Neural cell (in vitro differentiated cells): ENCODE measurements around the gene LPCAT3. TPM values are rescaled to one million over a fixed set of nuclear protein-coding genes. Genes with fewer than 3 reads are reported as not detected.

ENCODE experiments used
- H2AFZ ChIP-seq: fragments of 200-600, 300-800 bp; sonication (generic), shearing (Covaris generic); 2 replicates; pipeline ENCODE4 v1.6.0; 2014; ENCODE audit warnings: low read depth, mild to moderate bottlenecking, antibody characterized with exemption, low read length, moderate library complexity
- H3F3A ChIP-seq: fragments of 200-600 bp; shearing (Covaris generic); 2 replicates; pipeline ENCODE4 v1.6.1; 2016; ENCODE audit warnings: mild to moderate bottlenecking, moderate library complexity, mixed read lengths, antibody characterized with exemption, low read length; ENCODE audit not compliant: insufficient read depth, poor library complexity, severe bottlenecking
- H3K27ac ChIP-seq: fragments of 200-600, 300-800 bp; sonication (generic), shearing (Covaris generic); 2 replicates; pipeline ENCODE4 v1.5.1; 2014; ENCODE audit warnings: mild to moderate bottlenecking, low read length, moderate library complexity
- H3K27me3 ChIP-seq: fragments of 300-800, 200-600 bp; sonication (generic), shearing (Covaris generic); 2 replicates; pipeline ENCODE4 v1.6.0; 2014; ENCODE audit warnings: mild to moderate bottlenecking, low read depth, low read length, moderate library complexity; ENCODE audit not compliant: insufficient read depth
- H3K36me3 ChIP-seq: fragments of 300-800, 200-600 bp; sonication (generic), shearing (Covaris generic); 2 replicates; pipeline ENCODE4 v1.5.1; 2014; ENCODE audit warnings: mild to moderate bottlenecking, antibody characterized with exemption, low read length, moderate library complexity; ENCODE audit not compliant: insufficient read depth
- H3K4me2 ChIP-seq: fragments of 300-800, 200-600 bp; sonication (generic), shearing (Covaris generic); 2 replicates; pipeline ENCODE4 v1.6.0; 2014; ENCODE audit warnings: mild to moderate bottlenecking, low read length
- H3K4me3 ChIP-seq: fragments of 300-800, 200-600 bp; sonication (generic), shearing (Covaris generic); 2 replicates; pipeline ENCODE4 v1.5.1; 2014; ENCODE audit warnings: mild to moderate bottlenecking, low read length, moderate library complexity
- H3K79me2 ChIP-seq: fragments of 200-600 bp; shearing (Covaris generic); replicated peaks from 2 replicates; pipeline ENCODE4 v1.6.0; 2014; ENCODE audit warnings: mild to moderate bottlenecking, low read length, moderate library complexity; ENCODE audit not compliant: insufficient read depth
- H3K9ac ChIP-seq: fragments of 300-800, 200-600 bp; sonication (generic), shearing (Covaris generic); 2 replicates; pipeline ENCODE4 v1.6.1; 2016; ENCODE audit warnings: mild to moderate bottlenecking, low read length, mixed read lengths
- H3K9me2 ChIP-seq: fragments of 200-600 bp; shearing (Covaris generic); 2 replicates; pipeline ENCODE4 v1.6.1; 2016; ENCODE audit warnings: mild to moderate bottlenecking, low read length, mixed read lengths; ENCODE audit not compliant: insufficient read depth
- H3K9me3 ChIP-seq: fragments of 200-600, 300-800 bp; sonication (generic), shearing (Covaris generic); 2 replicates; pipeline ENCODE4 v1.6.1; 2016; ENCODE audit warnings: mild to moderate bottlenecking, mixed run types, low read length, moderate library complexity, mixed read lengths
- H4K20me1 ChIP-seq: fragments of 200-600 bp; shearing (Covaris generic); 2 replicates; pipeline ENCODE4 v1.6.1; 2016; ENCODE audit warnings: mild to moderate bottlenecking, mixed run types; ENCODE audit not compliant: insufficient read depth
- EP300 ChIP-seq: fragments of 450-650 bp; conservative IDR thresholded peaks from 2 replicates; pipeline ENCODE4 v1.6.1; 2014; ENCODE audit warnings: antibody characterized with exemption, mild to moderate bottlenecking, moderate library complexity; ENCODE audit not compliant: poor library complexity, severe bottlenecking
- EZH2 ChIP-seq: fragments of 200-600, 300-800 bp; shearing (Covaris generic), sonication (generic); IDR thresholded peaks from 2 replicates; pipeline ENCODE4 v1.6.1; 2014; ENCODE audit warnings: antibody characterized with exemption, low read length, borderline replicate concordance, mild to moderate bottlenecking; ENCODE audit not compliant: insufficient read depth, poor library complexity, severe bottlenecking
- MXI1 ChIP-seq: fragments of 450-650 bp; conservative IDR thresholded peaks from 2 replicates; pipeline ENCODE4 v1.6.1; 2014; ENCODE audit warnings: antibody characterized with exemption, mild to moderate bottlenecking; ENCODE audit not compliant: poor library complexity, severe bottlenecking
- POLR2AphosphoS5 ChIP-seq: IDR thresholded peaks from 2 replicates; pipeline ENCODE4 v1.6.1; 2012
- RAD21 ChIP-seq: fragments of 450-650 bp; conservative IDR thresholded peaks from 2 replicates; pipeline ENCODE4 v1.6.1; 2014; ENCODE audit warnings: antibody characterized with exemption, mild to moderate bottlenecking, moderate library complexity
- SMC3 ChIP-seq: fragments of 450-650 bp; conservative IDR thresholded peaks from 2 replicates; pipeline ENCODE4 v1.6.1; 2014; ENCODE audit warnings: antibody characterized with exemption, mild to moderate bottlenecking, moderate library complexity; ENCODE audit not compliant: poor library complexity
- polyA plus RNA-seq: library from polyadenylated mRNA; depleted of rRNA; stranded (reverse); fragments of >200 nt; gene quantifications from 2 replicates; pipeline ENCODE4 v1.2.3, GENCODE V29; 2014
- TF ChIP-seq, protein P1 (sequence below): fragments of 450-650 bp; IDR thresholded peaks from 2 replicates; pipeline ENCODE4 v1.5.1; 2014; ENCODE audit warnings: antibody characterized with exemption, mild to moderate bottlenecking, moderate library complexity; ENCODE audit not compliant: poor library complexity, severe bottlenecking
- TF ChIP-seq, protein P2 (sequence below): IDR thresholded peaks from 2 replicates; pipeline ENCODE4 v1.6.1; 2012; ENCODE audit warnings: borderline replicate concordance

The LPCAT3 gene
- polyA plus RNA-seq, 1 donor from 2014 or later: 14.4 TPM

DNA sequence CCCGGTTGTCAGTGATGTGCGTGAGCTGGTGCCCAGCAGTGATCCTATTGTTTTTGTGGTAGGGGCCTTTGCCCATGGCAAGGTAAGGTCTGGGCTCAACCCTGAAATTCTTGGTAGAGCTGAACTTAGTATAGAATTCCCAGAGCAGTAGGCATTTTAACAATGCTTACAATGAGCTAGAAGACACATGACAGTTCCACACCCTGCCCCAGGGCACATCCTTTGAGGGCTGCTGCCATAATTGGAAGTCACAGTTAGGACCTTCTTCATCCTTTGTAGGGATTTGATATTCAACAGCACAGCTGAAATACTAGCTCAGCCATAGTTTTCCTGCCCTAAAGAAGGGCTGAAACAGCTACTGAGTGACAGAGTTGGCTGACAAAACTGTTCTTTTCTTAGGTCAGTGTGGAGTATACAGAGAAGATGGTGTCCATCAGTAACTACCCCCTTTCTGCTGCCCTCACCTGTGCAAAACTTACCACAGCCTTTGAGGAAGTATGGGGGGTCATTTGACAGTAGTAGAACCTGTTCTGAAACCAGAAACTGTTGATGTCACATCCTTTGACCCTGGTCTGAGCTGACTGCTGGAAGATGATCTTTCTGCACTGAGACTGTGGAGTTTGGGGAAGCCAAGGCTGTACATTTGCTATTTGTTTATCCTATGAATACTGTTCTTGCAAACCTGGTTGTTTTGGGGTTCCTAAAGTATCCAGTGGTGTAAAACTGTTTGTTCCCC lies 42.8 kb downstream of the LPCAT3 start:
- Histone ChIP-seq H3K36me3 (peaks cover under 1% of the 10 kb centered on the region), H3K27ac (no peak overlapping the region), H3K79me2 (peaks cover 18% of the 10 kb centered on the region), H3K4me3 (no peak overlapping the region), H3K9ac (no peak overlapping the region), H3K9me3 (no peaks in the 10 kb centered on the region), H3K4me2 (no peak overlapping the region), H4K20me1 (no peaks in the 10 kb centered on the region), H3F3A (no peaks in the 10 kb centered on the region), H3K27me3 (no peaks in the 10 kb centered on the region), H3K9me2 (no peaks in the 10 kb centered on the region), H2AFZ (no peak overlapping the region)
- TF ChIP-seq, protein P1, sequence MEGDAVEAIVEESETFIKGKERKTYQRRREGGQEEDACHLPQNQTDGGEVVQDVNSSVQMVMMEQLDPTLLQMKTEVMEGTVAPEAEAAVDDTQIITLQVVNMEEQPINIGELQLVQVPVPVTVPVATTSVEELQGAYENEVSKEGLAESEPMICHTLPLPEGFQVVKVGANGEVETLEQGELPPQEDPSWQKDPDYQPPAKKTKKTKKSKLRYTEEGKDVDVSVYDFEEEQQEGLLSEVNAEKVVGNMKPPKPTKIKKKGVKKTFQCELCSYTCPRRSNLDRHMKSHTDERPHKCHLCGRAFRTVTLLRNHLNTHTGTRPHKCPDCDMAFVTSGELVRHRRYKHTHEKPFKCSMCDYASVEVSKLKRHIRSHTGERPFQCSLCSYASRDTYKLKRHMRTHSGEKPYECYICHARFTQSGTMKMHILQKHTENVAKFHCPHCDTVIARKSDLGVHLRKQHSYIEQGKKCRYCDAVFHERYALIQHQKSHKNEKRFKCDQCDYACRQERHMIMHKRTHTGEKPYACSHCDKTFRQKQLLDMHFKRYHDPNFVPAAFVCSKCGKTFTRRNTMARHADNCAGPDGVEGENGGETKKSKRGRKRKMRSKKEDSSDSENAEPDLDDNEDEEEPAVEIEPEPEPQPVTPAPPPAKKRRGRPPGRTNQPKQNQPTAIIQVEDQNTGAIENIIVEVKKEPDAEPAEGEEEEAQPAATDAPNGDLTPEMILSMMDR: no peak
- TF ChIP-seq POLR2AphosphoS5 (no peak), MXI1 (no peak)

DNA sequence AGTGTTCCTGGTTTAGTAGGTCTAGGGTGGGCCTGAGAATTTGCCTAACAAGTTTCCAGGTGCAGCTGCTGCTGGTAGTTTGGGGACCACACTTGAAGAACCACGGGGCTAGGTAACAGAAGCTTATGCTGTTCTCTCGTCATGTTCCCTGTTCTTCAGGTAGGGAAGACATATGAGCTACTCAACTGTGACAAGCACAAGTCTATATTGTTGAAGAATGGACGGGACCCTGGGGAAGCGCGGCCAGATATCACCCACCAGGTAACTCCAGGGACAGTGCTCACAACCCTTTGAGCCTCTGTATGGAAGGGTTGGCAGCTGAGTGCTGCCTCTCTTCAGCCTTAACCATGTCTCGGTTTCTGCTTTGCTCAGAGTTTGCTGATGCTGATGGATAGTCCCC lies 44.1 kb downstream of the LPCAT3 start:
- peaks cover 29% of the 10 kb centered on the region for H3K79me2 ChIP-seq
- H3K9ac ChIP-seq: no peak overlapping the region
- H3K27ac ChIP-seq: no peak overlapping the region
- no peak overlapping the region for H3K4me3 ChIP-seq
- no peak overlapping the region for H2AFZ ChIP-seq
- H3K9me3 ChIP-seq: no peaks in the 10 kb centered on the region
- TF ChIP-seq EP300: no peak
- no peak for TF ChIP-seq SMC3
- TF ChIP-seq MXI1: no peak
- TF ChIP-seq, protein P2, sequence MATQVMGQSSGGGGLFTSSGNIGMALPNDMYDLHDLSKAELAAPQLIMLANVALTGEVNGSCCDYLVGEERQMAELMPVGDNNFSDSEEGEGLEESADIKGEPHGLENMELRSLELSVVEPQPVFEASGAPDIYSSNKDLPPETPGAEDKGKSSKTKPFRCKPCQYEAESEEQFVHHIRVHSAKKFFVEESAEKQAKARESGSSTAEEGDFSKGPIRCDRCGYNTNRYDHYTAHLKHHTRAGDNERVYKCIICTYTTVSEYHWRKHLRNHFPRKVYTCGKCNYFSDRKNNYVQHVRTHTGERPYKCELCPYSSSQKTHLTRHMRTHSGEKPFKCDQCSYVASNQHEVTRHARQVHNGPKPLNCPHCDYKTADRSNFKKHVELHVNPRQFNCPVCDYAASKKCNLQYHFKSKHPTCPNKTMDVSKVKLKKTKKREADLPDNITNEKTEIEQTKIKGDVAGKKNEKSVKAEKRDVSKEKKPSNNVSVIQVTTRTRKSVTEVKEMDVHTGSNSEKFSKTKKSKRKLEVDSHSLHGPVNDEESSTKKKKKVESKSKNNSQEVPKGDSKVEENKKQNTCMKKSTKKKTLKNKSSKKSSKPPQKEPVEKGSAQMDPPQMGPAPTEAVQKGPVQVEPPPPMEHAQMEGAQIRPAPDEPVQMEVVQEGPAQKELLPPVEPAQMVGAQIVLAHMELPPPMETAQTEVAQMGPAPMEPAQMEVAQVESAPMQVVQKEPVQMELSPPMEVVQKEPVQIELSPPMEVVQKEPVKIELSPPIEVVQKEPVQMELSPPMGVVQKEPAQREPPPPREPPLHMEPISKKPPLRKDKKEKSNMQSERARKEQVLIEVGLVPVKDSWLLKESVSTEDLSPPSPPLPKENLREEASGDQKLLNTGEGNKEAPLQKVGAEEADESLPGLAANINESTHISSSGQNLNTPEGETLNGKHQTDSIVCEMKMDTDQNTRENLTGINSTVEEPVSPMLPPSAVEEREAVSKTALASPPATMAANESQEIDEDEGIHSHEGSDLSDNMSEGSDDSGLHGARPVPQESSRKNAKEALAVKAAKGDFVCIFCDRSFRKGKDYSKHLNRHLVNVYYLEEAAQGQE: no peak
- no peak for TF ChIP-seq RAD21
- TF ChIP-seq EZH2: no peak
- TF ChIP-seq, protein P1: no peak
- no peak for TF ChIP-seq POLR2AphosphoS5
- no peak overlapping the region for H3K4me2 ChIP-seq
- no peaks in the 10 kb centered on the region for H3K9me2 ChIP-seq
- H4K20me1 ChIP-seq: no peaks in the 10 kb centered on the region
- no peaks in the 10 kb centered on the region for H3F3A ChIP-seq
- H3K27me3 ChIP-seq: no peaks in the 10 kb centered on the region
- H3K36me3 ChIP-seq: no peaks in the 10 kb centered on the region
